RKO (cell line): ENCODE data around the gene UGT2B7.

Experiments used
- DNase-seq: peaks from one replicate; pipeline ENCODE4 v3.0.0-alpha.2; 2016; ENCODE audit warnings: low spot score

The UGT2B7 gene

GRCh38 chr4:69156913-69157312, 60.6 kb downstream of the UGT2B7 start:
- DNase-seq: peak; percentile 9
